ENCODE measurements around the gene LHFPL6. TPM values are rescaled to one million over a fixed set of nuclear protein-coding genes. Genes with fewer than 3 reads are reported as not detected.

Gene LHFPL6
- total RNA-seq, 2 donors from 2014 or later, result 99.0 to 115 TPM

- Histone ChIP-seq H3K27me3 (replicated peaks; ENCODE audit: insufficient read depth) (no peaks in the 10 kb centered on the region), H3K9me3 (no peaks in the 10 kb centered on the region), H3K4me1 (ENCODE audit: control insufficient read depth in 1 of 2, low read depth in 2 of 2) (peaks cover 20 to 47% of the 10 kb centered on the region in 2 donors), H3K4me3 (no peak overlapping the region), H3K36me3 (no peaks in the 10 kb centered on the region), H3K27ac (peak overlapping the region; percentile 59 to 62)
- DNase-seq (ENCODE audit: low spot score) (no peak), ATAC-seq (ENCODE audit: insufficient number of reproducible peaks, low FRiP score, low read depth) (no peak)
- no peak for TF ChIP-seq CTCF (IDR thresholded peaks at IDR 0.05)
These were observed 217.3 kb downstream of the LHFPL6 start for GRCh38 chr13:39385621-39386231.

GRCh38 chr13:39385154-39385553 lies 217.8 kb downstream of the LHFPL6 start:
- Histone ChIP-seq H3K4me1 (ENCODE audit: control insufficient read depth in 1 of 2, low read depth in 2 of 2) (peaks cover 20 to 50% of the 10 kb centered on the region in 2 donors), H3K9me3 (no peaks in the 10 kb centered on the region), H3K36me3 (no peaks in the 10 kb centered on the region), H3K27me3 (replicated peaks; ENCODE audit: insufficient read depth) (no peaks in the 10 kb centered on the region), H3K4me3 (peak overlapping the region; percentile 0), H3K27ac (peak overlapping the region; percentile 59 to 62)
- DNase-seq (ENCODE audit: low spot score) (no peak), ATAC-seq (ENCODE audit: insufficient number of reproducible peaks, low FRiP score, low read depth) (no peak)
- TF ChIP-seq CTCF (IDR thresholded peaks at IDR 0.05), result no peak

- Histone ChIP-seq H3K27me3 (replicated peaks; ENCODE audit: insufficient read depth) (no peaks in the 10 kb centered on the region), H3K36me3 (no peaks in the 10 kb centered on the region), H3K27ac (peak overlapping the region in 1 of 2 donors; percentile 10), H3K4me3 (no peak overlapping the region), H3K9me3 (no peaks in the 10 kb centered on the region), H3K4me1 (ENCODE audit: control insufficient read depth in 1 of 2, low read depth in 2 of 2) (peaks cover 41 to 83% of the 10 kb centered on the region in 2 donors)
- ATAC-seq (ENCODE audit: insufficient number of reproducible peaks, low FRiP score, low read depth), result no peak
- no peak for TF ChIP-seq CTCF (IDR thresholded peaks at IDR 0.05)
- DNase-seq (ENCODE audit: low spot score), result no peak
These were observed 221.5 kb downstream of the LHFPL6 start for GRCh38 chr13:39381456-39381855.

GRCh38 chr13:39379667-39380655 lies 223.0 kb downstream of the LHFPL6 start:
- no peak overlapping the region for H3K4me3 ChIP-seq
- DNase-seq (ENCODE audit: low spot score) (no peak), ATAC-seq (ENCODE audit: insufficient number of reproducible peaks, low FRiP score, low read depth) (no peak)
- H3K27me3 ChIP-seq (replicated peaks; ENCODE audit: insufficient read depth), result no peaks in the 10 kb centered on the region
- TF ChIP-seq CTCF (IDR thresholded peaks at IDR 0.05), result no peak
- no peak overlapping the region for H3K27ac ChIP-seq
- H3K4me1 ChIP-seq (ENCODE audit: control insufficient read depth in 1 of 2, low read depth in 2 of 2), result peaks cover 41 to 83% of the 10 kb centered on the region in 2 donors
- H3K9me3 ChIP-seq, result no peaks in the 10 kb centered on the region
- H3K36me3 ChIP-seq, result no peaks in the 10 kb centered on the region

- Histone ChIP-seq H3K27me3 (replicated peaks; ENCODE audit: insufficient read depth) (no peaks in the 10 kb centered on the region), H3K27ac (no peak overlapping the region), H3K36me3 (no peaks in the 10 kb centered on the region), H3K4me3 (no peak overlapping the region), H3K4me1 (ENCODE audit: control insufficient read depth in 1 of 2, low read depth in 2 of 2) (peaks cover 40 to 83% of the 10 kb centered on the region in 2 donors), H3K9me3 (no peaks in the 10 kb centered on the region)
- DNase-seq (ENCODE audit: low spot score) (no peak), ATAC-seq (ENCODE audit: insufficient number of reproducible peaks, low FRiP score, low read depth) (no peak)
- no peak for TF ChIP-seq CTCF (IDR thresholded peaks at IDR 0.05)
These were observed 223.9 kb downstream of the LHFPL6 start for GRCh38 chr13:39379118-39379517.
